ENCODE data around the gene RPSA.
A peak's percentile ranks its signal among the peaks of the same experiment; 100 is the strongest.
"Not testable (repeated sequence)": the region's sequence is repeated elsewhere in the genome, so short reads cannot be mapped to it uniquely, and the experiment has no call there.

RPSA gene

DNA sequence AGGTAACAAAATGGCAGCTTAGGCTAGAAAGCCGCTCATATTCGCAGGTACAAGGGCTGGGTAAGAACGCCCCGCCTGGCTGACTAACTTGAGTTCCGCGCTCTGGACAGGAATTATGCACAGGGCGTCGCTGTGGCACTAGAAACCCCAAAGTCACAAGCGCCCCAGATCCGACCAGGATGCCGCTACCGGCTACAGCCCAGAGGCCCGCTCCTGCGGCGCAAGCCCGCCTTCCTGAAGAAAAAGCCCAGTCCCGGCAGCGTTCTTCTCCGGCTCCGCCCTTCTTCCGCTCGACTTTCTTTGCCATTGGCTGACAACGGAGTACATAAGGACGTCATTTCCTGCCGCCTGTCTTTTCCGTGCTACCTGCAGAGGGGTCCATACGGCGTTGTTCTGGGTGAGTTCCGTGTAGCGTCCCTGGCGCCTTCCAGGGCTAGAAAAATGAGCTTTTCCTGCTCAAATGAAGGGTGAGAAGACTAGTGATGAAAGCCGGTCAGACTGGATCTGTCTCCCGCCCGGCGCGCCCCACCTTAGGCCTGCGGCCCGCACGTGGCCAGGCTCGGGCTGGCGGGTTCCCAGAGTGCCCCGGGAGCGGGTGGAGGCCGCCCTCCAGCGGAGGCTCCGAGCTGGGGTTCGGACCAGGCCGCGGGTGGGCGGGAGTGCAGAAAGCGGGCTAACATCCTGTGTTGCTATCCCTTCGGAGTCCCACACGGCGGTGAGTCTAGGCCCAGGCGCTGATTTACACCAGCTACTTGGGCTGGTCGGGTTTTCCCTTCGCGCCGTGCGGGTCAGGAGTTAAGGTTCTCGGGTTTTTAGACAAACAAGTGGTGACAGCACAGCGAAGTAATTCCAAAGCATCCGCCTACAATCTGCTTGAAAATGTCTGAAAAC is at the start of gene RPSA:
Gene RPSA, plus strand, starts transcription at position 353 of the 891 bp plus-strand sequence. CDS start 934 bp downstream, outside the sequence.
- peak; percentile 90 for DNase-seq (ENCODE audit: low read depth)

DNA sequence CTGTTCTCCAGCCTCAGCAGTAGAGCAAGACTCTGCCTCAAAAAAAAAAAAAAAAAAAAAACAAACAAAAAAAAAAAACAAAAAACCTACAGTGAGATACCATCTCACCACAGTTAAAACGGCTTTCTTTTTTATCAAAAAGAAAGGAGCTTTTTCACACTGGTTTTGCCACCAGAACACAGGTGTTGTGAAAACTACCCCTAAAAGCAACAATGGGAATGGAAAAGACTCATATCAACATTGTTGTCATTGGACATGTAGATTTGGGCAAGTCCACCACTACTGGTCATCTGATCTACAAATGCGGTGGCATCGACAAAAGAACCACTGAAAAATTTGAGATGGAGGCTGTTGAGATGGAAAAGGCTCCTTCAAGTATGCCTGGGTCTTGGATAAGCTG is 48.2 kb upstream of the RPSA start:
- no peak for DNase-seq (ENCODE audit: low read depth)

DNA sequence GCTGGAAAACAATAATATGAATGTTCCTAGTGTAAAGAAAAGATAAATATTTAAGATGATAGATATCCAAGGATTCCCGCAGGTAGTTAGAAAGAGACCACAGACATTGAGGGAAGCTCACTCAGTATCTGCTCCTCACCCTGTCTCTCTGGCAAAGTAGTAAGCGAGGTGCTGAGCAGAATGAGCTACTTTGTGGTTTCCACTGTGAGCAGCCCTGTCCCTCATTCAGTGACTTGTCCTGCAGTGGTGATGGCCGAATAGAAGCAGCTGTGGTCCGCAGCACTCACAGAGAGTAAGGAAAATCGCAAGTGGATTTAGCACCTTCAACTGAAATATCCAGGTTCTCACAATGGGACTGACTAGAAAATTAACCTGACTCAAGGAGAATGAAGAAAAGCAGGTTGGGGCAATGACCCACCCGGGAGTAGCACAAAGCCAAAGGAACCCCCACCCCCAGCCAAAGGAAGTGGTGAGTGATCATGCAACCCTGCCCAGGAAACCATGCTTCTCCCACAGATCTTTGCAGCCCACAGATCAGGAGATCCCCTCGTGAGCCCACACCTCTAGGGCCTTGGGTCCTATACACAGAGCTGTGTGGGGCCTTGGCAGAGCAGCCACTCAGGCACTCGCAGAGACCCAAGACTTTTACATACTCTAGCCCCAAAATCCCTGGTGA is 45.1 kb upstream of the RPSA start:
- peak; percentile 32 for DNase-seq (ENCODE audit: low read depth)

DNA sequence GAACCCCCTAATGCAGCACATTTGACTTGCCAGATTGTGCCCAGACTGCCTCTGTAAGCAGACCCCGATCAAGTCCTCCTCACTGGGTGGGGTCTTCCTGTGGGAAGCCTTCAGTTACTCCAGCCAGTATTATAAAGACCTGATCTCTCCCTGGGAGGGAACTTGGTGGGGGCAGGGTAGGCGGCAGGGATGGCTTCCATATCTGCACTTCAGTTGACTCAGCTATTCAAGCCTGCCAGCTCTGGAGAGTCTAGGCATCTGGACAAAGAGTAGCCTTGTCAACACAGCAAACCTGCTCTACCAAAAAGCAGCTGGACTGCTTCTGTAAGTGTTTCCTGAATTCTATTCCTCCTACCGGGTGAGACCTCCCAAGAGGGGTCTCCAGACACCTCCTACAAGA is 44.3 kb upstream of the RPSA start:
- DNase-seq (ENCODE audit: low read depth), result no peak

DNA sequence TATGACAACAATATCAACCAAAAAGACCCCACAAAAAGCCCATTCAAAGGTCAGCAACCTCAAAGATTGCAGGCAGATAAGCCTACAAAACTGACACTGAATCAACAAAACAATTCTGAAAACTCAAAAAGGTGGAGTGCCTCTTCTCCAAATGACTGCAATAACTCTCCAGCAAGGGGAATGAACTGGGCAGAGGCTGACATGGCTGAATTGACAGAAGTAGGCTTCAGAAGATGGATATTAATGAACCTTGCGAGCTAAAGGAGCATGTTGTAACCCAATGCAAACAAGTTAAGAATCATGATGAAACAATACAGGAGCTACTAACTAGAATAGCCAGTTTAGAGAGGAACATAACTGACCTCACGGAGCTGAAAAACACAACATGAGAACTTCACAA is 43.7 kb upstream of the RPSA start:
- DNase-seq (ENCODE audit: low read depth), result no peak

DNA sequence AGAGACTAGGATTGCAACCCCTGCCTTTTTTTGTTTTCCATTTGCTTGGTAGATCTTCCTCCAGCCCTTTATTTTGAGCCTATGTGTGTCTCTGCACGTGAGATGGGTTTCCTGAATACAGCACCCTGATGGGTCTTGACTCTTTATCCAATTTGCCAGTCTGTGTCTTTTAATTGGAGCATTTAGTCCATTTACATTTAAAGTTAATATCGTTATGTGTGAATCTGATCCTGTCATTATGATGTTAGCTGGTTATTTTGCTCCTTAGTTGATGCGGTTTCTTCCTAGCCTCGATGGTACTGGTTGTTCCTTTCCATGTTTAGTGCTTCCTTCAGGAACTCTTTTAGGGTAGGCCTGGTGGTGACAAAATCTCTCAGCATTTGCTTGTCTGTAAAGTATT is 36.1 kb upstream of the RPSA start:
- DNase-seq (ENCODE audit: low read depth), result not testable (repeated sequence)

DNA sequence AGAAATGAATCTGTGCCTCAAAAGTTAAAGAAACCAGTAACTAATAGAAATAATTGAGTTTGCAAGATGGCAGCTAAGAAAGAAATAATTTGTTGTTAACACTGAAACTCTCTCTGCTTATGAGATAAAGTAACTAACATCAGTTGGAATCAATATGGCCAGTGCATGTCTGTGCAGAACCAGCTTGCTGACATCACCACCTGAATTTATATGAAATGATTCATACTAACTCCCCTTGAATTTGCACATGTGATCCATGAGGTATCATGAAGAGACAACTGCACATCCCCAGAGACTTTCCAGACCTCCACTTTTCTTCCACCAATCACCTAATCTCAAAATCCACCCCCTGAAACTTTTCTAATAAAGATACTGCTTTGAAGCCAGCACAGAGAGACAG is 33.7 kb upstream of the RPSA start:
- no peak for DNase-seq (ENCODE audit: low read depth)

DNA sequence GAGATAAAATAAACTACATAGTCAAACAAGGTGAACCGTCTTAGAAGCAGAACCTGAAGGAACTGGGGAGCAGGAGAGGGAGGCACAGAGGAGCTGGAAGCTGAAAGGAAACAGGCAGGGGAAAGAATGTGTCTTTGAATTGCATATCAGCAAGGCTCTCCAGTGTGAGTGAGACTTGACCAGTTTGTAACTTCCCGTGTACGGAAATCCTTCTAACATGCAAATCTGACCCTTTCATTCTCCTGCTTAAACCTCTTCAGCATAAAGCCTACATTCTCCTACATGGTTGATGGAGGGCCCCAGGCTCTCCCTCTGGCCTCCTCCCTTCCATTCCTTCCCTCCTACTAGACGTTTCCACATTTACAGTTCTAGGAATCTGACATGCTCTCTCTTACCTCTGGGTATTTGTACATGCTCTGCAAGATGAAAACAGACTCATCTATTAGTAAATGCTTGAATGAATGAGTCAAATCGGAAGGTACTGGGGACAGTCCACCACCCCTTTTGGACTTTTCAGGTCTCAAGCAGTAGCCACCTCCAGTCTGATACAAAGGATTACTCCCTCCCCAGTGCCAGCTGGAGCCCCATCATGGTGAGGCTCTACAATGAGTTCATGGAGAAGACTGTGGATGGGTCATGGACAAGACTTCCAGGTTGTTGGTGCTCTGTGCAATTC is 29.4 kb upstream of the RPSA start:
- no peak for DNase-seq (ENCODE audit: low read depth)

DNA sequence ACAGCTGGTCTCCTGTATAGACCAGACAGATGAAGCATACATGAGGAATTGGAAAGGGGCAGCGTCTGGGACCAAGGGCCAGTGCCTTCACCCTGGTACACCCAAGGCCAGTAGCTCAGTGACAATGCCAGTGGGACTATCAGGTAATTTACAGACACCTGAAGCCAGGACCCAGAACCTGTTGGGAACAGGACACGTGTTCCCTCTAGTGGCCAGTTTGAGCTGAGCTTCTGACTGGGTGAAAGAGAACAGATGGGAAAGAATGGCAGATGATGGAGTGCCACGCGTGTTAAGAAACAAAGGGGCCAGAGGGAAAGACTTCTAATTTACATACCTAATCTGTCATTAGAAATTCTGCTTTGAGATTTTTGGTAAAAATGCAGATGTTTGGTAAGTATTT is 28.4 kb upstream of the RPSA start:
- DNase-seq (ENCODE audit: low read depth), result peak; percentile 36

DNA sequence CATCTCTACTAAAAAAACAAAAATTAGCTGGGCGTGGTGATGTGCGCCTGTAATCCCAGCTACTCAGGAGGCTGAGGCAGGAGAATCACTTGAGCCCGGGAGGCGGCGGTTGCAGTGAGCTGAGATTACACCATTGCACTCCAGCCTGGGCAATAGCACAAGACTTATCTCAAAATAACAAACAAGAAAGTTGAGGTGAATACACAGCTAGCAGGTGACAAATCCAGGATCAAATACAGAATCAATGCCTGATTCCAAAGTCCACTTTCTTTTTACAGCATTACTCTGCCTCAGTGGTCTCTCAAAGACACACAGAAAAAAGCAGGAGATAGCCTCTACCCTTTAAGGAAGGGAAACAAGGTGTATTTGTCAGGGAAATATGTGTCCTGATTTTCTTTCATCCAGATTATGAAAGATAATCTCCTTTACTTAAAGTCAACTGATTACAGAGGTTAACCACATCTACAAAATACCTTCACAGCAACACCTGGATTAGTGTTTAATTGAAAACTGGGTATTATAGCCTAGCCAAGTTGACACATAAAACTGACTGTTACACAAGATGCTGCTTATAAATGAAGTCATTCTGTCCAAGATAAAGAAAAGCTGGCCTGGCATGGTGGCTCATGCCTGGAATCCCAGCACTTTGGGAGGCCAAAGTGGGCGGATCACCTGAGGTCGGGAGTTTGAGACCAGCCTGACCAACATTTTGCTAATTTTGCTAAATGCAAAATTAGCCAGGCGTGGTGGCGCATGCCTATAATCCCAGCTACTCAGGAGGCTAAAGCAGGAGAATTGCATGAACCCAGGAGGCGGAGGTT is 27.4 kb upstream of the RPSA start:
- no peak for DNase-seq (ENCODE audit: low read depth)

DNA sequence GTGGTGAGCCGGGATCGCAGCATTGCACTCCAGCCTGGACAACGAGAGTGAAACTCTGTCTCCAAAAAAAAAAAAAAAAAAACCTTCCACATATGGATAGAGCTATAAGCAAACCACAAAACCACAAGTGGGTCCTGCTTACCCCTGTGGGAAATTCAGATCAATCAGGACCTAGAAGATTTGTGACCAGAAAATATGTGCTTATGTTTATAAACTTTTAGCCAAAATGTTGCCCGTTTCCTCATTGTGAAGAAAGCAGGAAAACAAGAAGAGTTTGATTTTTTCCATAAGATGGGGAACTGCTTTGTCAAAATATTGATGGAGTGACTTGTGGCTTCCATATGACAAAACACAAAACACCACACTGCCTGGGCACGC is 26.8 kb upstream of the RPSA start:
- no peak for DNase-seq (ENCODE audit: low read depth)

DNA sequence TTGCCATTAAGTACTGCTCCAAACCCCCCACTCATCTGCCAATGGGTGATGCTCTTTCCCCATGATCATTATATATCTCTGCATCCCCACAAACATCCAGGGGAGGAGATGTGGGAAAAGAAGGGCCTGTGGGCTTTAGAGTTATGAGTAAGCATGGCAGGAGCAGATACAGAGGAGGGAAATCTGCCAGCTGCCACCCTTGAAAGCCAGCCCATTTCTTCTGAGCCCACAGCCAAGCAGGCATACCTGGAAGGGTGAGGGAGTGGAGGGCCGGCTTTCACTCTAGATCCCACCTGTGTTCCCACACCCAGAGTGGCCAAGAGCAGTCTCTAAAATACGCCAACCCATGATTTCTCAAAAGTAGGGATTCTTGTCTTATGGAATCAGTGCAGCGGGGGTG is 25.1 kb upstream of the RPSA start:
- DNase-seq (ENCODE audit: low read depth), result no peak

DNA sequence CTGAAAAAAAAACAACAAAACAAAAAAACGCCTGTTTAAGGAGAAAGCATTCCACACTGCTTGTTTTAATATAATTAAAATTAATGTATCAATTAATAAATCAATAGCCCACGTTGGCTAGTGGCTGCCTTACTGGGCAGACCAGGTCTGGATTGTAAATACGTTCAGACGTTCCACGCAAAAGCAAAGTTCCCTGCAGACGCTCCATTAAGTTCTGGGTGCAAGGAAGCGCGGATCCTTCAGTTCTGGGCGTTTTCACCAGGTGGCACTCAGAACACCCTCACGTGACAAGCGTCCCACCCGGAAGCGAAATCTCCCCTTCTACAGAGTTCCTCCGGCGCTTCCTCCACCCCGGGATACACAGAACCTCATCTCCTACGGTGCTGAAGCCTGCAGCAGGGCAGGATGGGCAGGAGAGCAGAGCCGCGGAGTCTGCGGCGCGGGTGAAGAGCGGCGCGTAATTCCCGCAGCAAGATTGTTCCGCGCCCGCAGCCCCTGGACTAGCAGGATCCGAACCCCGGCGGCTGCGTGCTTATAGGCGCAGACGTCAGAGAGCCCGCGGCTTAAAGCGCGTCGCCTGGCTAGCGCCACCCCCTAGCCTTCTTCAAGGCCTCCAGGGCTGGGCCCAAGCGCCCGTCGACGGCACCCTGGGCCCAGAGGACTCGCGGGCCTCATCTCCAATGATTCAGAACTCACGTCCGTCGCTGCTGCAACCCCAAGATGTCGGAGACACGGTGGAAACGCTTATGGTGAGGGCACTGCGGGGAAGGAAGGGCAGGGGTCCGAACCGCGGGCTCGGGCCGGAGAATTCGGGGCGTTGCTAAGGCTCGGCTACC is 23.3 kb upstream of the RPSA start, which contains the start of gene SLC25A38:
Gene SLC25A38, plus strand, starts transcription at position 326 of the 836 bp plus-strand sequence. Its CDS starts 355 bp downstream, at position 681.
- DNase-seq (ENCODE audit: low read depth), result peak; percentile 67

DNA sequence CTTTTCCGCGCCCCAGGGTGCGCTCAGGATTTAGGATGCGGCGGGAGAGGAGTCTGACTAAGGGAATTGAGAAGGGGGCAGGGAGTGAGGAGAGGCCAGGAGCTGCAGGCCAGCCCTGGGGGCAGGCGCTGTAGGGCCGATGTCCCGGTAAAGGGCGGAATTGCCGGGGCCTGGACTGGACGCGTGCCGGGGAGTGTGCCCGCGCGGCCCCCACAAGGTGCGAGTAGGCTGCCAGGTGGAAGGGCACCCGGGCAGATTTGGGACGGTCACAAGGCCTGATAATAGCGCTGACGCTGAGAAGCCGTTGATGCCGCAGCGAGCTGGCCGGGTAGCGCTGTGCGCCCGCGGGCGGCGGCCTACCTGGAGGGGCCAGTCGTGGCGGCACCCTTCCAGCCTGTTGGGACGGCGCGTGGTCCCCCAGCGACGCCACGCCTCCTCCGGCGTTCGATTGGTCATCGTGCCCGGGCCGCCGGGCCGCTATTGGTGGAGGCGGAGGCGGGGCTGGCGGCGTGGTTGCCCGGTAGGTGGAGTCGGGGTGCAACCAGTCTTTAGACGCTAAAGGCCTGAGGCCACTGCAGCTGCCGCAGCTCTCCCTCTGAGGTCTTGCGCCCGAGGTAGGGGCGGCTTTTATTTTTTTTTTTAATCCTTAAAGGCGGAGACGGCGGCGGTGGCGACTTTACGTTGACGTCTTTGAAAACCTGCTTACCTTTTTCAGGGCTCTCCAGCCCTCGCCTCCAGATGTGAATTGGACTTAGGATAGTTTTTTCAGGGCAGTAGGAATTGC is 22.4 kb upstream of the RPSA start:
- DNase-seq (ENCODE audit: low read depth), result peak; percentile 93

DNA sequence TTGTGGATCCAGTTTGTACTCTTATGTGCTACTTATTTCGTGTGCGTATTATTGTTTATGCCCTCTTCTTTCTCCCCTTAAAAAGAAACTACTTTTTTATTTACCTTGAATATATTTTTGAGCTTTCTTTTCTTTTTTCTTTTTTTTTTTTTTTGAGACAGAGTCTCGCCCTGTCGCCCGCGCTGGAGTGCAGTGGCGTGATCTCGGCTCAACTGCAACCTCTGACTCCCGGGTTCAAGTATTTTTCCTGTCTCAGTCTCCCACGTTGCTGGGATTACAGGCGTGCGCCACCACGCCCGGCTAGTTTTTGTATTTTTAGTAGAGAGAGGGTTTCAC is 21.9 kb upstream of the RPSA start:
- DNase-seq (ENCODE audit: low read depth), result no peak

DNA sequence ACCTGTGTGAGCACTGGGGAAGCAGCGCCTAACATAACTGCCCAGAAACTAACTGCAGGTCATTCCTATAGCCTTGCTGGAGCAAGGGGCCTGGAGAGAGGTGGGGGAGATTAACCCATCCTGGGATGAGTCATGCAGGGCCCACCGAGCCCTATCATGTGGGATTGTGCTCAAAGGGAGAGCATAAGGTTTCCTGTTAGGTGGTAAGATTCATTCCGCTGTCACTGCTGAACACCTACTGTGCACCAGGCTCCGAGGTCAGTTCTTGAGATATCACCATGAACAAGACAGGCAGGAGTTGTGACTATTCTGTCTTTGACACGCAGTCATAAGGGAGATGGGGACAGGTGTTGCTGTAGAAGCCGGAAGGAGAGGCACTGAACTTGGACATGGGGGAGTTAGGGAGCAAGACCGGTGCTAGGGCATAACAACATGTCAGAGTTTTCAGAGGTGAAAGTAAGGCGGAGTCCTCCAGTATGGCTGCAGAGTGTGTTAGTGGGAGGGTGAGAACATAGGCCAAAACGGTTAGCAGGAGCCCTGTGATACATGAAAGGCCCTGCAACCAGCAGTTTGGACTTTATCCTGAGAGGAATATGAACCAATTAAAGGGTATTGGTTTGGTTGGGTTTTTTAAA is 20.9 kb upstream of the RPSA start:
- DNase-seq (ENCODE audit: low read depth), result no peak

DNA sequence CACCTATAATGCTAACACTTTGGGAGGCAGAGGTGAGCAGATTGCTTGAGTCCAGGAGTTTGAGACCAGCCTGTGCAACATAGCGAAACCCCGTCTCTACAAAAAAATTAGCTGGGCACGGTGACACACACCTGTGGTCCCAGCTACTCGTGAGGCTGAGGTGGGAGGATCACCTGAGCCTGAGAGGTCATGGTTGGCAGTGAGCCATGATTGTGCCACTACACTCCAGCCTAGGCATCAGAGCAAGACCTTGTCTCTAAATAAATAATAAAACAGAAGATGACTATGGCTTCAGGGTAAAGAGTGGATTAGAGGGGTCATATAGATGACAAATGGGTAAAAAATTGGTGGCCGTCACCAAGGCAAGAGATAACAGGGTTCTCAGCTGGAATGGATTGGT is 20.2 kb upstream of the RPSA start:
- DNase-seq (ENCODE audit: low read depth), result no peak

DNA sequence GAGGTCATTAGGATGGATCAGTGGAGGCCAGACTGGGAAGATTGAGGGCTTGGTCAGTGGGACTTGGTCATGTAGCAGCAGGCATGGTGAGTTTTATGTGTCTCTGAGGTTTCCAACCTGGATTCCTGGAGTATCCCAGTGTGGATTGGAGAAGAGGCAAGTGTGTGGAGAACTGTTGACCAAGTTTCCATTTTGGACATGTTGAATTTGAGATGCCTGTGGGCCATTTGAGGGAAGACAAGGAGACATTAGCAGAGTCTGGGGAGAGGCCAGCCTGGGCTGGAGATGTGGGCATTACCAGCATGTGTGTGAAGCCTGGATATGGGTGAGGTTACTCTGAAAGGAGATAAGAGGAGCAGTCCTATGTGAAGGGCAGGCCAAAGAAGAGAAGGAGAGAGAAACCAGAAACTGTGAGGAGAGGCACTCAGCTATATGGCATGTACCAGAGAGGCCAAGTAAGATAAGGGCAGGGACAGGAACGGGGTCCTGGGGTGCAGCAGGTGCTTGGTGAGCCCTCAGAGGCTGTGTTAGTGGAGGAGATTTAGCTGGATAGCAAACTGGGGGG is 19.0 kb upstream of the RPSA start:
- no peak for DNase-seq (ENCODE audit: low read depth)

DNA sequence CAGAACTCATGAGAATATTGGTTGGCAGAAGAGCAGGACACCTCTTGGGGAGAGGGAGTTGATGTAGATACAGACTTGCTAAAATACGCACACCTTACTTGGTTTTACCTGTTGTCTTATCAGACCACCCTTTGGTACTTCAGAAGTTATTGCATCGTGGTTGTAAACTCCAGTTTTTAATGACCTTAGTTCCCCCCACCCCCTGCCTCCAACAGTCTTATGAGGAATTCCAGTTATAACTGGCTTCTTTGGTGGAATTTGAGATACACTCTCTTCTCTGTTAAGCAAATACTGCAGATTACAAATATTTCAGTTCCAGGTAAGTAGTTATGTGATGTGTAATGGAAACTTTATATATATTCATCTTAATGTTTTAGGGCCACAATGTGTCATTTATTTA is 18.4 kb upstream of the RPSA start:
- DNase-seq (ENCODE audit: low read depth), result no peak
